BJ (cell line): Measurements from ENCODE around the gene C10orf90. TPM values are rescaled to one million over a fixed set of nuclear protein-coding genes. Genes with fewer than 3 reads are reported as not detected.

ENCODE experiments used
- CTCF ChIA-PET: fragments of 350-600 bp; formaldehyde crosslinking; extraction: SDS; loops from one replicate; lab custom pipeline; 2021; ENCODE audit warnings: antibody characterized with exemption, inconsistent platforms; lab: Yijun Ruan, JAX
- POLR2A ChIA-PET: fragments of 300-600 bp; sonication (Branson Sonifier 250); formaldehyde crosslinking; extraction: SDS; loops from one replicate; lab custom pipeline; 2021; ENCODE audit warnings: antibody characterized with exemption; lab: Charles Lee
- DNase-seq: peaks from one replicate; pipeline ENCODE4 v3.0.0-alpha.2; 2011; ENCODE audit warnings: low read depth
- H3K27me3 ChIP-seq: 2 replicates; pipeline ENCODE4 v1.6.0; 2011; ENCODE audit warnings: low read length; ENCODE audit not compliant: control insufficient read depth, insufficient read depth
- H3K36me3 ChIP-seq: 2 replicates; pipeline ENCODE4 v1.5.1; 2011; ENCODE audit warnings: low read length; ENCODE audit not compliant: control insufficient read depth, insufficient read depth
- H3K4me3 ChIP-seq: 2 replicates; pipeline ENCODE4 v1.5.1; 2011; ENCODE audit warnings: low read depth, mild to moderate bottlenecking, control low read depth, low read length
- polyA plus RNA-seq: library from polyadenylated mRNA; depleted of rRNA; stranded (reverse); fragments of >200 nt; gene quantifications from 2 replicates; pipeline ENCODE4 v1.2.3, GENCODE V29; 2011
- TF ChIP-seq, protein P1 (sequence below): IDR thresholded peaks from 2 replicates; pipeline ENCODE4 v1.5.1; 2011; ENCODE audit warnings: low read depth, mild to moderate bottlenecking, control low read depth, inconsistent platforms, low read length, moderate library complexity; ENCODE audit not compliant: insufficient read depth

C10orf90 gene
- polyA plus RNA-seq, 1 experiment = not detected

DNA sequence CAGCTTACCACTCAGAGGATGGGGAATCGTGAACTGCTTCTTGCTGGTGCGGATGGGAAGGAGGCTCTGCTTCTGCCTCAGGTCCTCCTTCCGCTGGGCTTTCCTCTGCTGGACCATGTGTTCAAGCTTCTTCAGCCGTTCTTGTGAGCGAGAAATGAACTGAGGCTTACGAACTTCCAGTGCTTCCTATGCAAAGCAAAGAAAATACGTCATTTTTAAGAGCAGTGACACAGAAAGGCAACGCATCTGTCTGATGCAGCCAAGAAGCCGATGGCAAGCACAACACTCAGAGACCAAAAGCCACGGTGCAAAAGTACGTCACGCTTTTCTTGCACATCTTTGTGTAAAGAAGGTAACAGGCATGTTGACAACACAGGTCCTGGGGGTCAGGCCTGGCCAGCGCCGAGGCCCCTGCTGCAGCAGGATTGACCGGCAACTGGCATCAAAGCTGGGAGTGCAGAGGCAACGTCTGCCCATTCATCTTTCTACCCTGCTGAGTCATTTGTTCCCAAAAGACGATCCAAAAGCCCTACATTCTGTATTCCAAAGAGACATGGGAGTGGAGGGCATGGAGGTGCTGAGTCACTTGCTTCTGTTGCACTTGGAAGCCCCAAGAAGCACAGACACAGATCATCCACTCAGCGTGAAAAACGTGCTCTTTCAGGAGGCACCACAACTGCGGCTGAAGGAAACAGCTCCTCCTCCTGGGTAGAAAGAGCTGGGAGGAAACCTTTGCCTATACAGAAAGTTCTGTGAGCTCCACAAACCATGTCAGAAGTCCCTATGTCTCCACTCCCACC, 211.3 kb downstream of the C10orf90 start:
- POLR2A ChIA-PET = interaction anchor here (0.5 to 1.1 kb wide), 2 partner anchors 10 to 295 kb away, joined by 3 to 4 read pairs; no protein-coding TSS in a partner anchor
- DNase-seq = no peak
- Histone ChIP-seq H3K27me3 (peaks cover under 1% of the 10 kb centered on the region; the same call in 1 of the 2 replicates), H3K4me3 (no peak overlapping the region), H3K36me3 (no peaks in the 10 kb centered on the region)
- TF ChIP-seq, protein P1, sequence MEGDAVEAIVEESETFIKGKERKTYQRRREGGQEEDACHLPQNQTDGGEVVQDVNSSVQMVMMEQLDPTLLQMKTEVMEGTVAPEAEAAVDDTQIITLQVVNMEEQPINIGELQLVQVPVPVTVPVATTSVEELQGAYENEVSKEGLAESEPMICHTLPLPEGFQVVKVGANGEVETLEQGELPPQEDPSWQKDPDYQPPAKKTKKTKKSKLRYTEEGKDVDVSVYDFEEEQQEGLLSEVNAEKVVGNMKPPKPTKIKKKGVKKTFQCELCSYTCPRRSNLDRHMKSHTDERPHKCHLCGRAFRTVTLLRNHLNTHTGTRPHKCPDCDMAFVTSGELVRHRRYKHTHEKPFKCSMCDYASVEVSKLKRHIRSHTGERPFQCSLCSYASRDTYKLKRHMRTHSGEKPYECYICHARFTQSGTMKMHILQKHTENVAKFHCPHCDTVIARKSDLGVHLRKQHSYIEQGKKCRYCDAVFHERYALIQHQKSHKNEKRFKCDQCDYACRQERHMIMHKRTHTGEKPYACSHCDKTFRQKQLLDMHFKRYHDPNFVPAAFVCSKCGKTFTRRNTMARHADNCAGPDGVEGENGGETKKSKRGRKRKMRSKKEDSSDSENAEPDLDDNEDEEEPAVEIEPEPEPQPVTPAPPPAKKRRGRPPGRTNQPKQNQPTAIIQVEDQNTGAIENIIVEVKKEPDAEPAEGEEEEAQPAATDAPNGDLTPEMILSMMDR = no peak
- CTCF ChIA-PET = no interaction called here

DNA sequence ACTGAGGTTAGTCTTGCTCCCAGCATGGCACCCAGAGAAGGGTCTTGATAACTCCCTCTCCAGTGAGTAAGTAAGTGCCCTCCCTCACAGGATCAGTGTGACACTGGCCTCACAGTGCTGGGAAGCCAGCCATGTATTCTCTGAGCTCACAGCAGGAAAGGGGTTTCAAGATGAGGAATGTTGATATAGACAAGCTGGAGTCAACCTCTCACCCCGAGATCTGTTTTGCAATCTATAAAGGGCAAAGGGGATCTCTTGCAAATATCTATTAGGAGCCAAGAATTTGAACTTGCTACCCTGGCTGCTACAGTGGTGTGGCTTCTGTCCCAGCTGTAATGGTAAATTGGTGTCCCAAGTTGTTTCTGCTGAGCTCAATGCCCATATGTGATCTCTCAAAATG, 212.0 kb downstream of the C10orf90 start:
- TF ChIP-seq, protein P1 = no peak
- H3K4me3 ChIP-seq = no peak overlapping the region
- H3K27me3 ChIP-seq = no peaks in the 10 kb centered on the region
- POLR2A ChIA-PET = interaction anchor here (1.1 kb wide), 1 partner anchor 11 kb away, joined by 3 read pairs; no protein-coding TSS in a partner anchor
- no peak for DNase-seq
- CTCF ChIA-PET = interaction anchor here (1.2 to 1.5 kb wide), 2 partner anchors 9 to 22 kb away, joined by 3 read pairs; no protein-coding TSS in a partner anchor
- H3K36me3 ChIP-seq = no peaks in the 10 kb centered on the region

DNA sequence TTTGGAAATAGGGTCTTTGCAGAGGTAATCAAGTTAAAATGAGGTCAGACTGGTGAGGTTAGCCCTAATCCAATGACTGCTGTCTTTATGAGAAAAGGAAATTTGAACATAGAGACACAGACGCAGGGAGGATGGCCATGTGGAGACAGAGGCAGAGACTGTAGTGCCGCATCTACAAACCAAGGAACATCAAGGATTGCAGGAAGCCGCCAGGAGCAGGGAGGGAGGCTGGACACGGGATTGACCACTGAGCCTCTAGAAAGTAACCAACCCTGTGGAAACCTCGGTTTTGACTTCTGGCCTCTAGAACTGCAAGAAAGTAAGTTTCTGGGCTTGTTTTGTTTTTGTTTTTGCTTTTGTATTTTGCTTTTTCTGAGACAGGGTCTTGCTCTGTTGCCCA, 213.9 kb downstream of the C10orf90 start:
- TF ChIP-seq, protein P1 = no peak
- no peak overlapping the region for H3K4me3 ChIP-seq
- H3K36me3 ChIP-seq = no peaks in the 10 kb centered on the region
- ChIA-PET POLR2A (no interaction called here), CTCF (interaction anchor here (0.9 to 1.6 kb wide), 2 partner anchors 10 to 44 kb away, joined by 3 to 5 read pairs; no protein-coding TSS in a partner anchor)
- no peak for DNase-seq
- no peaks in the 10 kb centered on the region for H3K27me3 ChIP-seq

DNA sequence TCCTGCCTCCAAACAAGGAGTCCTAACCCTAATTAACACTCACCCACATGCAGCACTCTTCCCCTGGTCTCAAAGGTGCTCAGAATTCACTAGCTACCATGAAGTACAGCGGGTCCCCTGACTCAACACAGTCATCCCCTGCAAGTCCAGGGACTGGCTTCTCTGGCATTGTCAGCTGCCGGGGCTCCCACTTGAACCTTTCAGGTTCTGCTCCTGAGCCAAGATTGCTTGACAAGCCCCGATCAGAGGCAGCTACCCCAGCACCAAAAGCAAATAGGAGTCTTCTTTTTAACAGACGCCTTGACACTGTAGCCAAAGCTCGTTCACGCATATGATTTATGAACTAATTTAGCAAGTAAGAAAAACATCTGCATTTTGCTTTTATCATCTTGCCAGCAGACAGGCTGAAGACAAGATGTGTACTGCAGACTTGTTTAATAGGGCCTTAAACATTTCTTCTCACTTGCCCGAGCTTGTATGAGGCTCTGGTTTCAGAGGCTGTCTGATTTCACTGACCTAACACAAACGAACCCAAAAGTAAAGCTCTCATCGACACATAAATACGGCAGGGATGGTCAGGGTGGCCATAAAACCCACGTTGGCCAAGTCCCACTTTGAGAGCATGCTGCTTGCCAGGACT, 214.6 kb downstream of the C10orf90 start:
- no peaks in the 10 kb centered on the region for H3K27me3 ChIP-seq

More for the DNA sequence above, 214.6 kb downstream of the C10orf90 start:
- ChIA-PET POLR2A (no interaction called here), CTCF (interaction anchor here (0.9 to 1.6 kb wide), 3 partner anchors 9 to 44 kb away, joined by 3 to 5 read pairs (median 3); no protein-coding TSS in a partner anchor)
- TF ChIP-seq, protein P1 = no peak
- H3K4me3 ChIP-seq = no peak overlapping the region
- H3K36me3 ChIP-seq = no peaks in the 10 kb centered on the region
- DNase-seq = no peak
